ENCODE measurements around the gene ZNF593.
A peak's percentile ranks its signal among the peaks of the same experiment; 100 is the strongest.

The ZNF593 gene

GRCh38 chr1:26164861-26165842, 4.6 kb upstream of the ZNF593 start:
- peak overlapping the region in 3 of 21 experiments; percentile 27 to 51 (median 33) for H3K27ac ChIP-seq
- H3K4me3 ChIP-seq: peak overlapping the region in 1 of 7 experiments; percentile 44

DNA sequence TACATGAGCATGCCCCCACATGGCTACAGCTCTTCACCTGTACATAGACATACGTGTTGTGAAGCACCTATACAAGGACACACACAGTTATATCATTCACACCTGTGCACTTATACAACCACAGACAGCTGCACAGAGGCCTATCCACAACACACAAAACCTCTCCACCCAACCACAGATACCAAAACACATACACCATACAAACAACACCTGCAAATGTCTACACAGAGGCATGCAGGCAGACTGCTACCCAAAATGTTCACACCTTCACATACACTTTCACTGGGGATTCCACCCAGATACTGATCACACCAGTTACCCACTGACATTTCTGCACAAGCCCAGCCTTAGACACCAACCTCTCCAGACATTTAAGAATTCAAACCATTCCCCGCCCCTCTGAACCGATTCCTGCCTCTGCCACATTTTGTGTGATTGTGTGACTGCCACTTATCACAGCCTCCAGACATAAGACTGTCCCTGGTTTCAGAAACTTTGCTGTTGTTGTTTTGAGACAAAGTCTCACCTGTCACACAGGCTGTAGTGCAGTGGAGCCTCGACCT, 2.9 kb upstream of the ZNF593 start:
- H3K27ac ChIP-seq: no peak overlapping the region
- no peak overlapping the region for H3K4me3 ChIP-seq

- Histone ChIP-seq H3K27ac (peak within 1 kb of the TSS in 20 of 21 experiments; percentile 50 to 94 (median 86)), H3K4me3 (peak within 1 kb of the TSS; percentile 79 to 92 (median 87))
Observed at GRCh38 chr1:26168410-26169197, 1.1 kb upstream of the ZNF593 start, which contains the start of gene C1orf232. Gene C1orf232, minus strand, starts transcription at chr1:26168963. Its CDS starts 464 bp downstream, at chr1:26168499.

GRCh38 chr1:26169198-26169554, 532 bp upstream of the ZNF593 start:
- peak overlapping the region in 8 of 21 experiments; percentile 86 to 93 (median 90) for H3K27ac ChIP-seq
- H3K4me3 ChIP-seq: peak overlapping the region in 5 of 7 experiments; percentile 86 to 92 (median 91)

DNA sequence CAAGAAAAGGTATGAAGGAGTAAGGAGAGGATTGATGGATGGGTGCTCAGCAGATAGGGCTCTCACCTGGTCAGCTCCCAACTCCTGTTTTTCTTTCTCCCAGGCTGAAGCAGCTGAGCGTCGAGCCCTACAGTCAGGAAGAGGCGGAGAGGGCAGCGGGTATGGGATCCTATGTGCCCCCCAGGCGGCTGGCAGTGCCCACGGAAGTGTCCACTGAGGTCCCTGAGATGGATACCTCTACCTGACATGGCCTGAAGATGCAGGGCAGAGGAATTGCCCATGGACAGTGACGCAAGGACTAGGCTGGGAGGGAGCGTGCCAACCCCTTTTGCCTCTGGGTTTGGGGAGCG, 739 bp downstream of the ZNF593 start:
- Histone ChIP-seq H3K4me3 (peak overlapping the region; percentile 79 to 92 (median 87)), H3K27ac (peak overlapping the region in 14 of 21 experiments; percentile 78 to 94 (median 89))

GRCh38 chr1:26171084-26172072, 1.7 kb downstream of the ZNF593 start, which contains the start of gene ZNF593OS:
Gene ZNF593OS, minus strand, starts transcription at chr1:26171832. Its CDS starts 171 bp downstream, at chr1:26171661.
- peak within 1 kb of the TSS in 5 of 21 experiments; percentile 86 to 94 (median 93) for H3K27ac ChIP-seq
- H3K4me3 ChIP-seq: peak within 1 kb of the TSS in 4 of 7 experiments; percentile 79 to 92 (median 89)

DNA sequence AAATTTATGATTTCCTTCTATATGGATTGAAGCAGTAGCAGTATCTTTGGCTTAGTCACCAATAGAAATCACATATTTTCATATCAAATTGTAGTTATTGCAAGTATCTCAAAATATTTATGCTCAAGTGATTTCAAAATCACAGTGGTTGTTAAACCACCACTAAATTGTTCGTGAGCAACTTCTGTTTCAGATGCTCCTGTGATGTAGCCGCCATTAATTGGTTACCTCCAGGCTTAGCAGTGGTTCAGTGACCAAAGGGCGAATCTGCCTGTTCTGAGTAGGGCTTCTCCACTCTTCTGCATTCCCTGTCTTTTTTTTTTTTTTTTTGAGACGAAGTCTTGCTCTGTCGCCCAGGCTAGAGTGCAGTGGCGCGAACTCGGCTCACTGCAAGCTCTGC, 5.6 kb downstream of the ZNF593 start:
- H3K4me3 ChIP-seq: no peak overlapping the region
- no peak overlapping the region for H3K27ac ChIP-seq

- Histone ChIP-seq H3K4me3 (peak within 1 kb of the TSS in 5 of 7 experiments; percentile 14 to 44 (median 26)), H3K27ac (peak within 1 kb of the TSS in 16 of 21 experiments; percentile 22 to 78 (median 64))
Observed at GRCh38 chr1:26177182-26177684, 7.5 kb downstream of the ZNF593 start, which contains the start of gene CNKSR1. Gene CNKSR1, plus strand, starts transcription at chr1:26177491. Its CDS starts 57 bp downstream, at chr1:26177548.

GRCh38 chr1:26180010-26180506, 10.3 kb downstream of the ZNF593 start:
- H3K27ac ChIP-seq: no peak overlapping the region

GRCh38 chr1:26181586-26182382, 12.1 kb downstream of the ZNF593 start:
- no peak overlapping the region for H3K4me3 ChIP-seq
- no peak overlapping the region for H3K27ac ChIP-seq

More at GRCh38 chr1:26180010-26180506, 10.3 kb downstream of the ZNF593 start:
- no peak overlapping the region for H3K4me3 ChIP-seq

DNA sequence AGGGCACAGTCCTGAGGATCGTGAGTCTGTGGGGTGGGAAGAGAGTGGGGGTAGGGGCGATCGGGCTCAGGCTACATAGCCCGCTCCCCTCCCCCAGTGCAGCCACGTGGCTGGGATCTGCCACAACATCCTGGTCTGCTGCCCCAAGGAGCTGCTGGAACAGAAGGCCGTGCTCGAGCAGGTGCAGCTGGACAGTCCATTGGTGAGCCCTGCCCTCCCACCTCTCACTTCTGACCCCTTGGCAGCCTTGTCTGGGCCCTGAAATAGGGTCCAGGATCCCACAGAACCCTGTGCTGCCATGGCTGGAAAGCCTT, 12.6 kb downstream of the ZNF593 start:
- H3K4me3 ChIP-seq: no peak overlapping the region

GRCh38 chr1:26184086-26184485, 14.4 kb downstream of the ZNF593 start:
- Histone ChIP-seq H3K4me3 (no peak overlapping the region), H3K27ac (no peak overlapping the region)

More for the DNA sequence above, 12.6 kb downstream of the ZNF593 start:
- H3K27ac ChIP-seq: no peak overlapping the region

DNA sequence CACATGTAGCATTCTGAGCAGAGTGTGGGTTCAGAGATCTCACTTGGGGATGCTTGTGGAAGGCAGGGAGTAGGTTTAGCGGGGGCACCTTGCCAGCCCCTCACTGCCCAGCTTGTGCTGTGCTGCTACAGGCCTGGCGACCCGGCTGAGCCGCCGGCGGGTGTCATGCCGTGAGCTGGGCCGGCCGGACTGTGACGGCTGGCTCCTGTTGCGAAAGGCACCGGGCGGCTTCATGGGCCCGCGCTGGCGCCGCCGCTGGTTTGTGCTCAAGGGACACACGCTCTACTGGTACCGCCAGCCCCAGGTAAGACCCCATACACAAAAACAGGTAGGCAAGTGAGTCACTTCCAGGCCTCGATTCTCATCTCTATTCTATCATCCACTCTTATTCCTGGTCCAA, 15.2 kb downstream of the ZNF593 start:
- no peak overlapping the region for H3K4me3 ChIP-seq
- H3K27ac ChIP-seq: no peak overlapping the region

- Histone ChIP-seq H3K27ac (no peak overlapping the region), H3K4me3 (no peak overlapping the region)
Observed at GRCh38 chr1:26187882-26188281, 18.2 kb downstream of the ZNF593 start.

DNA sequence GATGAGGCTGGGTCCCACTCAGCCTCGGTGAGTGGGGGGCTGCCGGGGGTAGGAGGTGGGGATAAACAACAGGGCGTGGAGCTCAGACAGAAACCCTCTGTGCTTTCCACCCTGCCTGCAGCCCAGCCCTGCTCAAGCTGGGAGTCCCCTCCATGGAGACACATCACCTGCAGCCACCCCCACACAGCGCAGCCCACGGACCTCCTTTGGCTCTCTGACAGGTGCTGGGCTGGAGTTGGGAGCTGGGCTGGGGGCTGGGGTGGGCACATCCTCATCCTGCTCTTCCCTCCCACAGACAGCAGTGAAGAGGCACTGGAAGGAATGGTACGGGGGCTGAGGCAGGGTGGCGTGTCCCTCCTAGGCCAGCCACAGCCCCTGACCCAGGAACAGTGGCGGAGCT, 18.8 kb downstream of the ZNF593 start:
- Histone ChIP-seq H3K27ac (no peak overlapping the region), H3K4me3 (no peak overlapping the region)

GRCh38 chr1:26189331-26189730, 19.6 kb downstream of the ZNF593 start:
- Histone ChIP-seq H3K4me3 (no peak overlapping the region), H3K27ac (no peak overlapping the region)

GRCh38 chr1:26189751-26190275, 20.1 kb downstream of the ZNF593 start:
- no peak overlapping the region for H3K4me3 ChIP-seq
- H3K27ac ChIP-seq: no peak overlapping the region

Data from skin epidermis (tissue), 12 donors.